BE2C (cell line): ENCODE results near the gene EPHA7.

Source experiments
- DNase-seq: peaks from one replicate; pipeline ENCODE4 v3.0.0-alpha.2; 2020
- H3K27me3 ChIP-seq: fragments of 250-450 bp; sonication (Bioruptor Pico); 2 replicates; pipeline ENCODE4 v1.5.1; 2020; ENCODE audit warnings: mild to moderate bottlenecking
- H3K36me3 ChIP-seq: fragments of 250-450 bp; sonication (Bioruptor Pico); 2 replicates; pipeline ENCODE4 v1.5.1; 2020; ENCODE audit warnings: mild to moderate bottlenecking
- H3K4me1 ChIP-seq: fragments of 250-450 bp; sonication (Bioruptor Pico); 2 replicates; pipeline ENCODE4 v1.5.1; 2020
- H3K4me3 ChIP-seq: 2 replicates; pipeline ENCODE4 v1.5.1; 2011; ENCODE audit warnings: low read depth, low read length
- H3K9me3 ChIP-seq: fragments of 250-450 bp; sonication (Bioruptor Pico); 2 replicates; pipeline ENCODE4 v1.5.1; 2020
- TF ChIP-seq, protein P1 (sequence below): IDR thresholded peaks from 2 replicates; pipeline ENCODE4 v1.5.1; 2012; ENCODE audit warnings: mild to moderate bottlenecking, low read depth, low read length

Gene EPHA7

DNA sequence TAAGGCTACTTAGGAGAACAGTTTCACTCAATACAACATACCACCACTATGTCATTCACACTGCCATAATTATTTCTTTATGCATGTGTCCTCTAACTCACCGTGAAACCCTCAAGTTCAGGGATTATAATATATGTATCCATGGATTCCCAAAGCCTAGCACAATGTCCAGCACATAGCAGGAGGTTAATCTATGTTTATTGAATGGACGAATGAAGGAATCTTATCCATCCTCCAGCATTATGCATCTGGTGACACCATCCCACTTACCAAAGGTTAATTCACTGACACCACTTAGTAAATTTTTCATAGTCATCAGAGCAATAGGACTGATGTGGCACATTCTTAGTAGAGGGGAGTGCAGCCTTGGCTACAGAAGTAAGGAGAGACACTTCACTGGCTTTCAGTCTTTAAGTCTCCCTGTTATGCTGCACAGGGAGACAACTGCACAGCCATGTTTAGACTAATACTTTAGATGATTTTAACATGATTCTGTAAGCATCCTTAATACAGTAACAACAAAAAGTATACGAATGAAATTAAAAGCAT is 49.7 kb downstream of the EPHA7 start:
- no peaks in the 10 kb centered on the region for H3K27me3 ChIP-seq
- no peaks in the 10 kb centered on the region for H3K36me3 ChIP-seq
- no peaks in the 10 kb centered on the region for H3K4me1 ChIP-seq
- DNase-seq, result no peak
- no peaks in the 10 kb centered on the region for H3K9me3 ChIP-seq
- TF ChIP-seq, protein P1, sequence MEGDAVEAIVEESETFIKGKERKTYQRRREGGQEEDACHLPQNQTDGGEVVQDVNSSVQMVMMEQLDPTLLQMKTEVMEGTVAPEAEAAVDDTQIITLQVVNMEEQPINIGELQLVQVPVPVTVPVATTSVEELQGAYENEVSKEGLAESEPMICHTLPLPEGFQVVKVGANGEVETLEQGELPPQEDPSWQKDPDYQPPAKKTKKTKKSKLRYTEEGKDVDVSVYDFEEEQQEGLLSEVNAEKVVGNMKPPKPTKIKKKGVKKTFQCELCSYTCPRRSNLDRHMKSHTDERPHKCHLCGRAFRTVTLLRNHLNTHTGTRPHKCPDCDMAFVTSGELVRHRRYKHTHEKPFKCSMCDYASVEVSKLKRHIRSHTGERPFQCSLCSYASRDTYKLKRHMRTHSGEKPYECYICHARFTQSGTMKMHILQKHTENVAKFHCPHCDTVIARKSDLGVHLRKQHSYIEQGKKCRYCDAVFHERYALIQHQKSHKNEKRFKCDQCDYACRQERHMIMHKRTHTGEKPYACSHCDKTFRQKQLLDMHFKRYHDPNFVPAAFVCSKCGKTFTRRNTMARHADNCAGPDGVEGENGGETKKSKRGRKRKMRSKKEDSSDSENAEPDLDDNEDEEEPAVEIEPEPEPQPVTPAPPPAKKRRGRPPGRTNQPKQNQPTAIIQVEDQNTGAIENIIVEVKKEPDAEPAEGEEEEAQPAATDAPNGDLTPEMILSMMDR, result no peak
- no peak overlapping the region for H3K4me3 ChIP-seq

DNA sequence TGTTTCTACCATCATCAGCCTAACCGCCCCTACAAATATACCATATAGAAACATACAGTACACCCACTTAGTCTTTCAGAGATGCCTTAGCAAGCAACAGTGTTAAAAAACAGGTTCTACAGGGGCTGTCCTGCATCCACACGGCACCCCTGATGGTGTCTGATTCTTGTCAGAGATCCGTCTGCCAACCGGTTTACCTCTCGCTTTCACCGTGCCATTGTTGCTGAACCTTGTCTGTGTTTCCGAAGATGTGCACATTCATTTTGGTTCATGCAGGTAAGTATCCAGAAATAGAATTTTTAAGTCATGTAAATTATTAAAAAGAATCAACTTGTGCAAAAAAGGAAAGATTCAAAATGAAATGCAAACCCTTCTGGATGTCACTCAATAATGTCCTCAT is 52.9 kb downstream of the EPHA7 start:
- no peaks in the 10 kb centered on the region for H3K36me3 ChIP-seq
- no peaks in the 10 kb centered on the region for H3K27me3 ChIP-seq
- DNase-seq, result no peak
- no peaks in the 10 kb centered on the region for H3K9me3 ChIP-seq
- TF ChIP-seq, protein P1, result no peak
- H3K4me1 ChIP-seq, result no peaks in the 10 kb centered on the region
- no peak overlapping the region for H3K4me3 ChIP-seq

DNA sequence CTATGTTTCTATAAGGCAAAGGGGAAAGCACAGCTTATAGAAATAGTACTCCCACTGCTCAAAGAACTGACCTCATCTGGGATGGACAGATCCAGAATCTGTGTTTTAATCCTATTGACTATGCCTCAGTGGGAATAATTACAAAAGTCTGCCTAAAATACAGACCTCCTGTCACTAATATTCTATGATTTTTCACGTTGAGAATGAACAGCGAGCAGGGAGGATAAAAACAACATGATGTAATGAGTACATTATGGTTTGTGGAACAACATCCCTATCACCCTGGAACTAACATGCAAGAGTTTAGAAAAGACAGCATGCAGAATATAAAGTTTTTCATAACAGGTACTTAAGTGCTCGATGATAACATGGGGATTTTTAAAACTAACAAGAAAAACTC is 53.9 kb downstream of the EPHA7 start:
- no peaks in the 10 kb centered on the region for H3K27me3 ChIP-seq
- H3K4me3 ChIP-seq, result no peak overlapping the region
- TF ChIP-seq, protein P1, result no peak
- no peaks in the 10 kb centered on the region for H3K36me3 ChIP-seq
- H3K9me3 ChIP-seq, result no peaks in the 10 kb centered on the region
- no peak for DNase-seq
- H3K4me1 ChIP-seq, result no peaks in the 10 kb centered on the region

DNA sequence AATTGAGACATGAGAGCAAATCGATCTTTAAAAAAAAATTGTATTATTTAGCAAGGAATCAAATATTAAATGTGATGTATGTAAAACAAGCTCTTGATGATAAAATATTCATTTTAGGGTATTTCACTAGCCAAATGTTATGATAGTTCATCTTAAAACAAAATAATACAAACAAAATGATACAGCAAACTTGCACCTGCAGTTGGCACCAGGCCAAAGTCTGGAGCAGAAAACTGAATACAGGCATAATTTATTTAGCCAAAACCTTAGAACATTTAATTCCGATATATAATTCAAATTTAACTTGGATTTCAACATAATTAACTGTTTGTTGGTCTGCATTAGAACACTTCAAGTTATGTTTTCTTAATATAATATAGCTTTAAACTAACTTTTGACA is 60.9 kb downstream of the EPHA7 start:
- H3K4me3 ChIP-seq, result no peak overlapping the region
- no peak for DNase-seq
- H3K27me3 ChIP-seq, result no peaks in the 10 kb centered on the region
- no peaks in the 10 kb centered on the region for H3K36me3 ChIP-seq
- no peaks in the 10 kb centered on the region for H3K9me3 ChIP-seq
- H3K4me1 ChIP-seq, result no peaks in the 10 kb centered on the region
- TF ChIP-seq, protein P1, result no peak

DNA sequence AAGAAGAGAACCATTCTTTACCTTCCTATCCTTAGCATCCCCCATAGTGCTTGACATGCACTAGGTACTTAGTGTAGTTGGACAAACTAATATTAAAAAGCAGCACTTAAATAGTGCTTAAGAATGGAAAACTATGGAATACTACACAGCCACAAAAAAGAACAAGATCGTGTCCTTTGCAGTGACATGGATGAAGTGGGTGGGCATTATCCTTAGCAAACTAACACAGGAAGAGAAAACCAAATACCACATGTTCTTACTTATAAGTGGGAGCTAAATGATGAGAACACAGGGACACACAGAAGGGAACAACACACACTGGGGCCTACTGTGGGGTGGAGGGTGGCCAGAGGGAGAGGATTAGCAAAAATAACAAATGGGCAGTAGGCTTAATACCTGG is 66.8 kb downstream of the EPHA7 start:
- Histone ChIP-seq H3K4me1 (no peaks in the 10 kb centered on the region), H3K36me3 (no peaks in the 10 kb centered on the region), H3K9me3 (no peaks in the 10 kb centered on the region), H3K27me3 (no peaks in the 10 kb centered on the region), H3K4me3 (no peak overlapping the region)
- TF ChIP-seq, protein P1, result no peak
- no peak for DNase-seq

DNA sequence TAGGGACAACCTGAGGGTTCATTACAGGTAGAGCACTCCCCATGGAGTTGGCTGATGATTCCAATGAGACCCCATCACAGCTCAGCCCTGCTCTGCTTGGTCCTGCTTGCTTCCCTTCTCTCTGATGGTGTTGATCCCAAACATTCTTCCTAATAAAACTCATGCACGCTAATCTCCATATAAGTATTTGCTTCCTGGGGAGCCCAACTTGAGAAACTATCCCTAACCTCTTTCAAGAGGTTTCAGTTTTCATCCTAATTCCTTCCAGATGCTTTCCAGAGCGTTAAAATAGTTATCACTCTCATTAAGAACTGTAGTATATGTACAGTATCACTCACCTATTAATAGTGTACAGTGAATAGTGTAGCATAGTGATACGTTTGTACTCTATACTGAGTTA is 68.1 kb downstream of the EPHA7 start:
- Histone ChIP-seq H3K4me1 (no peaks in the 10 kb centered on the region), H3K36me3 (no peaks in the 10 kb centered on the region), H3K9me3 (no peaks in the 10 kb centered on the region), H3K27me3 (no peaks in the 10 kb centered on the region), H3K4me3 (no peak overlapping the region)
- no peak for DNase-seq
- TF ChIP-seq, protein P1, result no peak
